Hematopoietic multipotent progenitor cell treated with erythropoietin and hydrocortisone succinate and interleukin-3 and kit ligand, for 17 days (in vitro differentiated cells): ENCODE data around the gene NPHP4.
"Not testable (repeated sequence)": the region's sequence is repeated elsewhere in the genome, so short reads cannot be mapped to it uniquely, and the experiment has no call there.

ENCODE experiments used
- DNase-seq: peaks from one replicate; pipeline ENCODE4 v3.0.0-alpha.2; 2015; ENCODE audit warnings: low spot score

Gene NPHP4

GRCh38 chr1:5911871-5912271 is 80.4 kb downstream of the NPHP4 start:
- DNase-seq: no peak

GRCh38 chr1:5911157-5911556 is 81.1 kb downstream of the NPHP4 start:
- DNase-seq: no peak

- DNase-seq: no peak
Measured at GRCh38 chr1:5910666-5911065, 81.6 kb downstream of the NPHP4 start.

GRCh38 chr1:5910276-5910620 is 82.0 kb downstream of the NPHP4 start:
- no peak for DNase-seq

GRCh38 chr1:5909576-5910275 is 82.5 kb downstream of the NPHP4 start:
- no peak for DNase-seq

- no peak for DNase-seq
Measured at GRCh38 chr1:5908461-5909375, 83.5 kb downstream of the NPHP4 start.

GRCh38 chr1:5907966-5908365 is 84.3 kb downstream of the NPHP4 start:
- no peak for DNase-seq

- no peak for DNase-seq
Measured at GRCh38 chr1:5907386-5907785, 84.8 kb downstream of the NPHP4 start.

GRCh38 chr1:5906966-5907365 is 85.3 kb downstream of the NPHP4 start:
- no peak for DNase-seq

- DNase-seq: no peak
Measured at GRCh38 chr1:5906116-5906515, 86.1 kb downstream of the NPHP4 start.

GRCh38 chr1:5905436-5905835 is 86.8 kb downstream of the NPHP4 start:
- DNase-seq: no peak

GRCh38 chr1:5904551-5904950 is 87.7 kb downstream of the NPHP4 start:
- no peak for DNase-seq

GRCh38 chr1:5903680-5904079 is 88.5 kb downstream of the NPHP4 start:
- DNase-seq: no peak

- DNase-seq: no peak
Measured at GRCh38 chr1:5903031-5903430, 89.2 kb downstream of the NPHP4 start.

- DNase-seq: no peak
Measured at GRCh38 chr1:5901841-5902240, 90.4 kb downstream of the NPHP4 start.

GRCh38 chr1:5901150-5901549 is 91.1 kb downstream of the NPHP4 start:
- DNase-seq: no peak

- no peak for DNase-seq
Measured at GRCh38 chr1:5898266-5898665, 94.0 kb downstream of the NPHP4 start.

GRCh38 chr1:5896706-5897660 is 95.2 kb downstream of the NPHP4 start:
- no peak for DNase-seq

- DNase-seq: no peak
Measured at GRCh38 chr1:5895446-5896406, 96.5 kb downstream of the NPHP4 start.

- DNase-seq: not testable (repeated sequence)
Measured at GRCh38 chr1:5893699-5894278, 98.4 kb downstream of the NPHP4 start.

GRCh38 chr1:5892329-5892728 is 99.9 kb downstream of the NPHP4 start:
- DNase-seq: no peak
